GM18868 (cell line): Measurements from ENCODE around the gene MAGEH1.

Experiments used
- ATAC-seq: cut with Tn5 transposase; IDR thresholded peaks from one replicate; pipeline ENCODE4 v1.9.1; 2021; ENCODE audit warnings: mild to moderate bottlenecking, moderate library complexity; ENCODE audit not compliant: unreplicated experiment

The MAGEH1 gene

DNA sequence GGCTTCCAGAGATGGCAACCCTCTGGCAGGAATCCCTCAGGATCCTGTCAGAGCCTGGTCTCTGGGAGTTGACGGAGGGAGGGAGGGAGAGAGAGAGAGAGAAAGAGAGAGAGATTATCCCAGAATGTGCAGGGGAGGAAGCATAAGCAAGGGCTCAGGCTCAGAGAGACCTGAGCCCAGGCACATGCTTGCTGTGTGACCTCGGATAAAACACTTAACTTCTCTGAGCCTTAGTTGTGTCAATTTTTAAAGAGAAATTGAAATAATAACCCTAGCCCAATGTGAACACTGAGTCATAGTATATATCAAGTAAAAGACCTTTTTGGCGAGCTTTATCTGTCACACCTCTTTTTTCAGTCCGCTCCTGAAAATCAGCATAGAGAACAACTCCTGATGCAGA, 38.2 kb downstream of the MAGEH1 start:
- no peak for ATAC-seq

DNA sequence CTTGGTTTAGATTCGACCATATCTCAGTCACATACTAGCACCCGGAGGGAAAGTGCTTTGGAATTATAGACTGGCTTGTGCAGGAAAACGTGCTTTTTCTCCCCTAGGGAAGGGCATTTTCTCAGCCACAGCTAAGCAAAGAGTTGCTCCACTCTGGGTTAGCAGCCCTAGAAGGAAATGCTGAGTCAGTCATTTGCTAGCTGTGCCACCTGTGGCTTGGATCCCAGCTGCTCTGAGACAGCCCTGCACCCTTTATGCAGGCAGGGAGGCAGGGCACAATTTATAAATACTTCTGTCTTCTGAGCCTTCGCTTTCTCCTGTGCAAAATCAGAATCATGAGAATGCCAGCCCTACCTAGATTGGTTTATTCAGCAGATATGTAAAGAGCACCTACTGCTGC, 39.0 kb downstream of the MAGEH1 start:
- ATAC-seq, result no peak
